IgD-negative memory B cell (primary cell): Measurements from ENCODE around the gene AMZ1. TPM values are rescaled to one million over a fixed set of nuclear protein-coding genes. Genes with fewer than 3 reads are reported as not detected.

ENCODE experiments used
- H3K27ac Mint-ChIP-seq, 3 donors: one replicate each; pipeline ENCODE4 v1.8.0; 2020 to 2022; ENCODE audit warnings: mild to moderate bottlenecking in 3 of 3, mixed read lengths in 3 of 3, moderate library complexity in 1 of 3
- H3K27me3 Mint-ChIP-seq: one replicate; pipeline ENCODE4 v1.8.0; 2021; ENCODE audit warnings: mixed read lengths
- H3K36me3 Mint-ChIP-seq: one replicate; pipeline ENCODE4 v1.8.0; 2020; ENCODE audit warnings: mild to moderate bottlenecking, mixed read lengths
- H3K4me1 Mint-ChIP-seq, 3 donors: one replicate each; pipeline ENCODE4 v1.8.0; 2020 to 2022; ENCODE audit warnings: mixed read lengths in 3 of 3, mild to moderate bottlenecking in 1 of 3
- H3K4me3 Mint-ChIP-seq, 4 donors: one replicate each; pipeline ENCODE4 v1.8.0; 2020 to 2022; ENCODE audit warnings: mild to moderate bottlenecking in 4 of 4, mixed read lengths in 4 of 4, moderate library complexity in 3 of 4
- H3K9me3 Mint-ChIP-seq, 3 donors: one replicate each; pipeline ENCODE4 v1.8.0; 2020 to 2021; ENCODE audit warnings: mixed read lengths in 3 of 3, mild to moderate bottlenecking in 1 of 3
- polyA plus RNA-seq: library from polyadenylated mRNA; unstranded; fragments of 300-500 nt; fragmentation: Illumina TruSeq; gene quantifications from one replicate; pipeline ENCODE4 v1.2.3, GENCODE V29; 2021

AMZ1 gene
- 1.9 TPM for polyA plus RNA-seq

DNA sequence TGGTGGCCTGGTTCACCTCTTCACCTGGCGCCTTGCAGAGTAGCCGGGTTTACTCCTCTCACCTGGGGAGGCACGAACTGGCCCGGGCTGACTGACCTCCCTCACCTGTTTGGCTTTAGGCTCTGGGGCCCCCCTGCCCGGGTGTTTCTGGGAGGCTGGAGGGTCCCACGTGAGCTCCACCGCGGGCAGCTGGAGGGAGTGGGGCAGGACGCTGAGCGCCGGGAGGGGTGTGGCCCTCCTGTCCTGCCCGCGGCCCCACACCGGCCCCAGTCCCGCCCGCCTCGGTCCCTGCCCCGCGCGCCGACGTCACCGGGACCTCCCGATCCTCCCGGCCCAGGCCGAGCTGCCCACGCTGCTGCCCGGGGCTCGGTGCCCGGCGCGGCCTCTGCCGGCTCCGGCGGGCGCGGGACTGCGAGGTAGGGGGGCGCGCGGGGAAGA, at the start of gene AMZ1:
Gene AMZ1 (plus strand): TSS at position 322 of the 438 bp plus-strand sequence. CDS start 12,250 bp downstream, outside the sequence.
- H3K36me3 Mint-ChIP-seq, result no peaks in the 10 kb centered on the region
- H3K27me3 Mint-ChIP-seq, result peaks cover 33% of the 10 kb centered on the region
- no peak within 1 kb of the TSS for H3K27ac Mint-ChIP-seq
- peaks cover 7 to 14% (median 10%) of the 10 kb centered on the region in 3 donors for H3K4me1 Mint-ChIP-seq
- peak within 1 kb of the TSS; percentile 15 to 88 (median 63) for H3K4me3 Mint-ChIP-seq
- no peaks in the 10 kb centered on the region for H3K9me3 Mint-ChIP-seq

DNA sequence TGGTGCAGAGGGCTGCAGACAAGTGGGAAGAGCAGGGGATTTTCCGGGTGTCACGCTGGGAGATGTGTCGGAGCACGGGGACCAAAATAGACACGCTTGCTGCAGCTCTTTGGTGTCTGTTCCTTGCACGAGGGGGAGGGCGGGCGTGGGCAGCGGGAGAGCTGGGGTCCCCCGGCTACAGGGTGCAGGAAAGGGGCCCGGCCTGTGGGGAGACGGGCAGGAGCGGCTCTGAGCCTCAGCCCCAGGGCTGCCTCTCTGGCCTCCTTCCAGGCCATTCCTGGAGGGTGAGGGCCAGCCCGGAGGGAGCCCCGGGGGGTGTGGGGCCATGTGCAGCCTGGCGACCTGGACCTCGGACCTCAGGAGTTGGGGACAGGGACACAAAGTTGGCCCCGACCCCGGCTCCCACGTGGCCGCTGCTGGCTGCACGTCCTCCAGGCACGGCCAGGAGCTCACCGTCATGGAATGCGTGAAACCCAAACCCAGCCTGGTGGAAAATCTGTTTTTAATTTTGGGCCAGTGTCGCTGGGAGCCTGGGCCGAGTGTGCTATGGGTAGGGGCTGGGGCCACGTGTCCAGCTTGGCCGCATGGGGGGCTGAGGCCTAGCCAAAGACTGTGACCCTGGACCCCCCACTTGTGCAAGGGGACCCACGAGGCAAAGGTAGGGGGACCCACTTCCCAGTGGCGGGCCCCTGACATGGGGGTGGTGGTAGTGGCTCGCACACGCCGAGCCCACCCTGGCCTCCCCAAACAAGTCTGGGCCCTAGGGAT, 49.6 kb upstream of the AMZ1 start:
- H3K4me1 Mint-ChIP-seq, result peaks cover 8 to 25% (median 19%) of the 10 kb centered on the region in 3 donors
- H3K27me3 Mint-ChIP-seq, result no peaks in the 10 kb centered on the region
- no peak overlapping the region for H3K4me3 Mint-ChIP-seq
- no peaks in the 10 kb centered on the region for H3K36me3 Mint-ChIP-seq
- peak overlapping the region in 2 of 3 donors; percentile 53 to 91 for H3K27ac Mint-ChIP-seq
- no peaks in the 10 kb centered on the region for H3K9me3 Mint-ChIP-seq

GRCh38 chr7:2639181-2639681, 48.8 kb upstream of the AMZ1 start:
- Mint-ChIP-seq H3K4me1 (peaks cover 7 to 25% (median 20%) of the 10 kb centered on the region in 3 donors), H3K27me3 (no peaks in the 10 kb centered on the region), H3K36me3 (no peaks in the 10 kb centered on the region), H3K9me3 (no peaks in the 10 kb centered on the region), H3K27ac (peak overlapping the region in 1 of 3 donors; percentile 53), H3K4me3 (peak overlapping the region in 1 of 4 donors; percentile 68)

- Mint-ChIP-seq H3K4me3 (peak overlapping the region in 1 of 4 donors; percentile 74), H3K4me1 (peaks cover 8 to 28% (median 18%) of the 10 kb centered on the region in 3 donors), H3K9me3 (no peaks in the 10 kb centered on the region), H3K36me3 (no peaks in the 10 kb centered on the region), H3K27ac (peak overlapping the region in 2 of 3 donors; percentile 53 to 96), H3K27me3 (peaks cover under 1% of the 10 kb centered on the region)
Observed at GRCh38 chr7:2639695-2640481, 48.1 kb upstream of the AMZ1 start.

DNA sequence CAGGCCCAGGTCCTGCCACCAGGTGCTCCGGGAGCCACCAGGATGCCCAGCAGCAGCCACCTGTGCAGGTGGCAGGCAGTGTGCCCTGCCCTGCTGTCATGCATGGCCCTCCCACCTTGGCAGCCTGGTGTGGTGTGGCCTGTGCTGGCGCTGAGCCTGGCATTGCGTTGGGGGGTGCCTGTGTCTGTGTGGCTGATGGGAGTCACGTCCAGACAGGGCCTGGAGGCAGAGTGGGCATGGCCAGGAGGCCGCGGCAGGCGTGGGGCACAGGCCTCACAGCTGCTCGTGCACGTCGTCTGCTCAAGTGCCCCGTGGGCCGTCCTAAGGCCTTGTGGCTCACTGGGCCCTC, 47.5 kb upstream of the AMZ1 start:
- peak overlapping the region in 2 of 4 donors; percentile 14 to 65 for H3K4me3 Mint-ChIP-seq
- H3K9me3 Mint-ChIP-seq, result no peaks in the 10 kb centered on the region
- H3K36me3 Mint-ChIP-seq, result no peaks in the 10 kb centered on the region
- H3K27me3 Mint-ChIP-seq, result peaks cover 2% of the 10 kb centered on the region
- H3K4me1 Mint-ChIP-seq, result peaks cover 14 to 33% (median 23%) of the 10 kb centered on the region in 3 donors
- peak overlapping the region in 2 of 3 donors; percentile 35 to 96 for H3K27ac Mint-ChIP-seq

DNA sequence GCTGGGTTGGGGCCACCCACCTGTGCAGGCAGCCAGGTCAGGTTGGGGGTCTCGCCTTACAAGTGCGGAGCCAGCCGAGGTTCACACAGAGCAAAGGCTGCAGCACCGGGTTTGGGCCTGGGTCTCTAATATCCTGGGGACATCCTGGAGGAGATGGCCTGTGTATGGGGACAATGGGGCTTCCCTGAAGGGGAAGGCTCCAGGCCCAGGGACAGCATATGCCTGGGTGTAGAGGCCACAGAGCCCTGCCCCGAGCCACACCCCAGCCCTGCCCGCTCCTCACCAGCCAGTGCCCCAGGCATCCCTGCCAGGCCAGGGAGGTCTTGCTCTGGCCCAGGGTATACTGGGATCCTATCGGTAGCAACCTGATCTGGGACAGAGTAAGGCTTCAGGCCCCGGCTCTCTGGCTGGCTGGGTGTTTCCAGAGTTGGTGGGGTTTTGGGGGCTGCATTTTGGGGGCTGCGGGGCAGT, 47.1 kb upstream of the AMZ1 start:
- peaks cover 16 to 36% (median 26%) of the 10 kb centered on the region in 3 donors for H3K4me1 Mint-ChIP-seq
- H3K27me3 Mint-ChIP-seq, result peaks cover 2% of the 10 kb centered on the region
- H3K36me3 Mint-ChIP-seq, result no peaks in the 10 kb centered on the region
- H3K9me3 Mint-ChIP-seq, result no peaks in the 10 kb centered on the region
- H3K4me3 Mint-ChIP-seq, result peak overlapping the region in 3 of 4 donors; percentile 65 to 86 (median 84)
- H3K27ac Mint-ChIP-seq, result peak overlapping the region in 2 of 3 donors; percentile 95 to 96

GRCh38 chr7:2641406-2642393, 46.3 kb upstream of the AMZ1 start:
- H3K36me3 Mint-ChIP-seq, result no peaks in the 10 kb centered on the region
- peaks cover 10 to 30% (median 21%) of the 10 kb centered on the region in 3 donors for H3K4me1 Mint-ChIP-seq
- H3K4me3 Mint-ChIP-seq, result peak overlapping the region; percentile 60 to 86 (median 74)
- peak overlapping the region; percentile 84 to 96 (median 95) for H3K27ac Mint-ChIP-seq
- peaks cover 2% of the 10 kb centered on the region for H3K27me3 Mint-ChIP-seq
- no peaks in the 10 kb centered on the region for H3K9me3 Mint-ChIP-seq

- peak overlapping the region in 2 of 3 donors; percentile 27 to 48 for H3K27ac Mint-ChIP-seq
- no peaks in the 10 kb centered on the region for H3K36me3 Mint-ChIP-seq
- no peaks in the 10 kb centered on the region for H3K9me3 Mint-ChIP-seq
- peaks cover 10 to 23% (median 15%) of the 10 kb centered on the region in 3 donors for H3K4me1 Mint-ChIP-seq
- peaks cover 2% of the 10 kb centered on the region for H3K27me3 Mint-ChIP-seq
- peak overlapping the region in 1 of 4 donors; percentile 75 for H3K4me3 Mint-ChIP-seq
Observed at GRCh38 chr7:2643386-2644219, 44.4 kb upstream of the AMZ1 start.

GRCh38 chr7:2644220-2644561, 43.8 kb upstream of the AMZ1 start:
- Mint-ChIP-seq H3K27ac (peak overlapping the region in 1 of 3 donors; percentile 56), H3K27me3 (peaks cover 2% of the 10 kb centered on the region), H3K4me3 (peak overlapping the region in 2 of 4 donors; percentile 39 to 55), H3K36me3 (no peaks in the 10 kb centered on the region), H3K4me1 (peaks cover 10 to 23% (median 15%) of the 10 kb centered on the region in 3 donors), H3K9me3 (no peaks in the 10 kb centered on the region)

GRCh38 chr7:2644562-2645273, 43.3 kb upstream of the AMZ1 start:
- Mint-ChIP-seq H3K4me3 (peak overlapping the region; percentile 34 to 91 (median 65)), H3K4me1 (peaks cover 10 to 21% (median 15%) of the 10 kb centered on the region in 3 donors), H3K36me3 (no peaks in the 10 kb centered on the region), H3K27me3 (peaks cover 2% of the 10 kb centered on the region), H3K9me3 (no peaks in the 10 kb centered on the region), H3K27ac (peak overlapping the region in 2 of 3 donors; percentile 61 to 87)

DNA sequence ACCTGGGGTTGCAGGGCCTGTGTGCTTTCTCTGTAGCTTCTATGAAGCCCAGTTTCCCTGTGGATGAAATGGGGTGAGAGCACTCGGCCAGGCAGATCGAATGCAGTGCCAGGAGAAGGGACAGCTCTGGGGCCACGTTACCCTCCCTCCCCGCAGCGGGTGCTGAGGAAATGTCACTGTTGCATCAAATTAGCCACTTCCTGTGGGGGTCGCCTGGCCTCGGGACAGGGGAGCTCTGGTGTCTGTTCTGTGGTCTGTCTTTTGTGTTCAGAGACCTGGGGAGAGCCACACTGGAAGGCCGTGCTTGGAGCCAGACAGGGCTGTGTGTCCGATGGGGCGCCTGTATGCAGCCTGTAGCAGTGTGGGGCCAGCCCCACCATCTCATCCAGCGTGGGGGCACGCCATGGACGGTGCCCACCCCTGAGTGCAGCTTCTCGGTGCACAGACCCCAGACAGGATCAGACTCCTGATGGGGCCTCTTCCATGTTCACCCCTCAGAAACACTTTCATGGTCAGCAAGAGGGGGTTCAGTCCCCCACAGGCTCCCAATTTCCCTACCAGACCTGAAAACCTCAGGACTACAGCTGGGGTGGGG, 42.6 kb upstream of the AMZ1 start:
- H3K4me1 Mint-ChIP-seq, result peaks cover 10 to 19% (median 15%) of the 10 kb centered on the region in 3 donors
- H3K27me3 Mint-ChIP-seq, result peaks cover 2% of the 10 kb centered on the region
- no peaks in the 10 kb centered on the region for H3K9me3 Mint-ChIP-seq
- peak overlapping the region; percentile 34 to 91 (median 65) for H3K4me3 Mint-ChIP-seq
- H3K36me3 Mint-ChIP-seq, result peaks cover 3% of the 10 kb centered on the region
- H3K27ac Mint-ChIP-seq, result peak overlapping the region in 2 of 3 donors; percentile 61 to 87

- Mint-ChIP-seq H3K27me3 (peaks cover 2% of the 10 kb centered on the region), H3K9me3 (no peaks in the 10 kb centered on the region), H3K27ac (no peak overlapping the region), H3K36me3 (peaks cover 3% of the 10 kb centered on the region), H3K4me3 (no peak overlapping the region), H3K4me1 (peaks cover 10 to 17% (median 14%) of the 10 kb centered on the region in 3 donors)
Observed at GRCh38 chr7:2646336-2646679, 41.7 kb upstream of the AMZ1 start.
